Activated CD4-positive, CD25-positive, alpha-beta regulatory T cell treated with anti-CD3 and anti-CD28 coated beads, Interleukin-2, amount 50 U/mL, for 16 hours (primary cell): ENCODE results near the gene DNAH14.
"Not testable (repeated sequence)": the region's sequence is repeated elsewhere in the genome, so short reads cannot be mapped to it uniquely, and the experiment has no call there.

Source experiments
- DNase-seq: peaks from one replicate; pipeline ENCODE4 v3.0.0-alpha.2; 2020; ENCODE audit warnings: low read depth, low spot score

DNAH14 gene

DNA sequence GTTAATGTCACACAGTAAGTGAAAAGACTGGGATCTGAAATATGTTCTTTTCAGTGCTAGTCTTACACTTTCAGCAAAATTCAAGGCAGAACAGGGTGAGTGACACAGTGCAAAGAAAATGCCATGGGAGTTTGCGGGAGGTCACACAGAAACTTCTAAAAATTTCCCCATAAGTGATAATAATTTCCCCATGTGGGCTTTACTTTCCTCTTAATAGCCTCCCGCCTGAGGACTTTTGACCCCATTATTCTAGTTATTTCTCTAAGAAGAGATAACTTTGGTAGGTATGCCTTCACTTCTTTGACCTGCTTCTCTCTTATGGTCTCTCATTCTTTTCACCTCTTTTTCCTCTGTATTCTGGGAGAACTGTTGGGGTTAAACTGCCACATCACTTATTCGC is 8.1 kb upstream of the DNAH14 start:
- no peak for DNase-seq

DNA sequence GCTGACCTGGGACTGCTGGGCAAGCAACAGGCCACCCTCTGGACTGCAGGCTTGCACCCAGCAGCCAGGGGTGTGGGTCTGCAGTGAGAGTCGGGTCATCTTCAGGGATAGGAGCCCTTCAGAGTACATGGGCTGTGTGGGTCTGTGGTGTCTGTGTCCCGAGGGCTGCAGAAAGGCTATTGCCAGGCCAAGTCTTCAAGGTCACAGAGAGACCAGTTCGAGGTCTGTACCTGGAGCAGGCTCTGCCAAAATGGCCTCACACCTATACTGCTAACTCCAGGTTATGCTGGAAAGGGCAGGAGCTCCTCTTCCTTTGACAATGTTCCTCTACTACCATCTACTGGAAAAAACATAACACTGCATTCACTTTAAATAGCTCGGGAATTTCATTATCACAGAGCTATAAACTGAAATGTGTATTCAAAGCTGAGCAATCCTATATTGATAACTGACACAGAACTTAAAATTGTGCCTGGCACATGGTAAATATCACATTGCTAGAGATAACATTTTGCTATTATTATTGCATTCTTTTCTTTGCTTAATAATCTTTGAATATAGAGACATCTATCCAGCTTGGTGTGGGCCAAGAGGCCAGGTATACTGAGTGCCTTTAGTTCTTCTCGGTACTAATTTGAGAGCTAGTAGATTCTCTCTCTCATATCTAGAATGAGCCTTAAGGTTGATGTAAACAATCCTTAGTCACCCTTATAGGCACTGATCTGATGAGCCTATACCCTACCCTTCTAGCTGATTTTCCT is 6.9 kb upstream of the DNAH14 start:
- no peak for DNase-seq

DNA sequence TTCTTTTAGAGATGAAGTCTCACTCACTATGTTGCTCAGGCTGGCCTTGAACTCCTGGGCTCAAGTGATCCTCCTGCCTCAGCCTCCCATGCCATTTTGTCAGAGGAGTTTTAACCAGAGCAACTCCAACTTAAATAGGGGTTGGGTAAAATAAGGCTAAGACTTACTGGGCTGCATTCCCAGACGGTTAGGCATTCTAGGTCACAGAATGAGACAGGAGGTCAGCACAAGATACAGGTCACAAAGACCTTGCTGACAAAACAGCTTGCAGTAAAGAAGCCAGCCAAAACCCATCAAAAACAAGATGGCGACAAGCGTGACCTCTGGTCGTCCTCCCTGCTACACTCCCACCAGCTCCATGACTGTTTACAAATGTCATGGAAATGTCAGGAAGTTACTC is 5.7 kb upstream of the DNAH14 start:
- DNase-seq = no peak

DNA sequence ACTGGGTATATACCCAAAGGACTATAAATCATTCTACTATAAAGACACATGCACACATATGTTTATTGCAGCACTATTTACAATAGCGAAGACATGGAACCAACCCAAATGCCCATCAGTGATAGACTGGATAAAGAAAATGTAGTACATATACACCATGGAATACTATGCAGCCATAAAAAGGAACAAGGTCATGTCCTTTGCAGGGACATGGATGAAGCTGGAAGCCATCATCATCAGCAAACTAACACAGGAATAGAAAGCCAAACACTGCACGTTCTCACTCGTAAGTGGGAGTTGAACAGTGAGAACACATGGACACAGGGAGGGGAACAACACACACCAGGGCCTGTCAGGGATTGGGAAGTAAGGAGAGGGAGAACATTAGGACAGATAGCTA is 1.8 kb upstream of the DNAH14 start:
- DNase-seq = not testable (repeated sequence)

DNA sequence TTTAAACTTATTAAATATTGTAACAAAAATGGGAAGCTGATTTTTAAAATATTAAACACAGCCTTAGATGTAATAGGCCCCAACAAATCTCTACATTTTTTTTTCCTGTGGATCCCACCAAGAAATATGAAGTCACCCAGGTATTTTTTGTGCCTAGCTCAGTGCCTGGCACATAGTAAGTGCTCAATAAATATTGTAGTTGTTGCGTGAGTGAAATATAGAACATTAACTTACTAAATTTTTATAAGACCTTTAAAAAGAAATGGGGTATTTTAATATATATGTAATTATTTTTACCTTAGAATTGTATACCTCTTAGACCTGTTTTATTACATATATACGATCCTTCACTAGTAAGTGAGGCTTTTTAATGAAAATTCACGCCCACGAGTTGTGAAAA is 569 bp upstream of the DNAH14 start:
- no peak for DNase-seq

DNA sequence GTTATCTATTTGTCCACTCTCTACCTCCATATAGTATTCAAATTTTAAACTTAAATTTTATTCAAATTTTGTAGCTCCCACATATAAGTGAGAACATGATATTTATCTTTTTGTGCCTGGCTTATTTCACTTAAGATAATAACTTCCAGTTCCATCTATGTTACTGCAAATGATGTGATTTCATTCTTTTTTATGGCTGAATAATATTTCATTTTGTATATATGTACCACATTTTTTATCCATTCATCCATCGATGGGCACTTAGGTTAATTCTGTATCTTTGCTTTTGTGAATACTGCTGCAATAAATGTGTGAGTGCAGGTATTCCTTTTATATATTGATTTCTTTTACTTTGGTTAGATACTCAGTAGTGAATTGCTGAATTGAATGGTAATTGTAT is 2.1 kb downstream of the DNAH14 start:
- no peak for DNase-seq

DNA sequence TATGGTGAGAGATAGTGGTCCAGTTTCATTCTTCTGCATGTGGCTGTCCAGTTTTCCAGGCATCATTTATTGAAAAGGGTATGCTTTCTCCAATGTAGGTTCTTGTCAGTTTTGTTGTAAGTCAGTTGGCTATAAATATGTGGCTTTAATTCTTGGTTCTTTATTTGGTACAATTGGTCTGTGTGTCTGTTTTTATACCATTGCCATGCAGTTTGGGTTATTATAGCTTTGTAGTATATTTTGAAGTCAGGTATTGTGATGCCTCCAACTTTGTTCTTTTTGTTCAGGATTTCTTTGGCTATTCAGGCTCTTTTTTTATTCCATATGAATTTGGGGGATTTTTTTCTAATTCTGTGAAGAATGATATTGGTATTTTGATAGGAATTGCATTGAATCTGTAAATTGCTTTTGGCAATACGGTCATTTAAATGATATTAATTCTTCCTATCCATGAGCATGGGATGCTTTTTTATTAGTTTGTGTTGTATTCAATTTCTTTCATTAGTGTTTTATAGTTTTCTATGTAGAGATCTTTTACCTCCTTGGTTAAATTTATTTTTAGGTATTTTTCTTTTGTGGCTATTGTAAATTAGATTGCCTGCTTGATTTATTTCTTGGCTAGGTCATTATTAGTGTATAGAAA is 3.3 kb downstream of the DNAH14 start:
- DNase-seq = no peak

DNA sequence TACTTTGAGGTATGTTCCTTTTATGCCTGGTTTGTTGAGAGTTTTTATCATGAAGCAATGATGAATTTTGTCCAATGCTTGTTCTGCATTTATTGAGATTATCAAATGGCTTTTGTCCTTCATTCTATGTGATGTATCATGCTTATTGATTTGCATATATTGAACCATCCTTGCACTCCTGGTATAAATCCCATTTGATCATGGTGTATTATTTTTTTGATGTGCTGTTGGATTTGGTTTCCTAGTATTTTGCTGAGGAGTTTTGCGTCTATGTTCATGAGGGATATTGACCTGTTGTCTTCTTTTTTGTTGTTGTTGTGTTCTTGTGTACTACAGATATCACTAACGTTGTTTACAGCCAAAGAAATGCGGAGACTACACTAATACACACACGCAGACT is 4.1 kb downstream of the DNAH14 start:
- no peak for DNase-seq

DNA sequence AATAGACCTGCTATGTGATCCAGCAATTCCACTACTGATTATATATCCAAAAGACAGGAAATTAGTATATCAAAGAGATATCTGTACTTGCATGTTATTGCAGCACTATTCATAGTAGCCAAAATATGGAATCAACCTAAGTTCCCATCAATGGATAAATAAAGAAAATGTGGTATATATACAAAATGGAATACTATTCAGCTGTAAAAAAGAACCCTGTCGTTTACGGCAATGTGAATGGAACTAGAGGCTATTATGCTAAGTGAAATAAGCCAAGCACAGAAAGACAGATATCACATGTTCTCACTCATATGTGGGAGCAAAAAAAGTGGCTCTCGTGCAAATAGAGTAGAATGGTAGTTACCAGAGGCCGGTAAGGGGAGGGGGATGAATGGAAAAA is 9.2 kb downstream of the DNAH14 start:
- DNase-seq = no peak

DNA sequence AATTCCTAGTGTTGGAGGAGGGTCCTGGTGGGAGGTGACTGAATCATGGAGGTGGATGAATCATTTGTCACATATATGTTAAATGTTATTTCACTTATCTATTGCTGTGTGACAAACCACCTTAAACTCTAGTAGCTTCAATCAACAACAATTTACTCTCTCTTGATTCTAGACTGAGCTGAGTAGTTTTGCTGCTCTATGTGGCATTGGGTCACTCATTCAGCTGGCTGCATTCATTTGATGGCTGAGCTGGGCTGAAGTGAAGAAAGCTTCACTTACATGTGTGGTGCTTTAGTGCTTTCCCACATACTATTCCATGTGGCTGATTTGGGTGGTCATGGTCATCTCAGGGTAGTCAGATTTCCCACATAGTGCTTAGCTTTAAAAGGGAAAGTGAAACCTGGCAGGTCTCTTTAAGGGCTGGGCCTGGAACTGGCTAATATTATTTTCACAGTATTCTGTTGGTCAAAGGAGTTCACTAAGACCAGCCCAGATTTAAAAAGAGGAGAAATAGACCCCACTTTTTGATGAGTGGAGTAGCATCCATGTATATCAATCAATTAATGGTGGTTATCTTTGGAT is 10.5 kb downstream of the DNAH14 start:
- no peak for DNase-seq

DNA sequence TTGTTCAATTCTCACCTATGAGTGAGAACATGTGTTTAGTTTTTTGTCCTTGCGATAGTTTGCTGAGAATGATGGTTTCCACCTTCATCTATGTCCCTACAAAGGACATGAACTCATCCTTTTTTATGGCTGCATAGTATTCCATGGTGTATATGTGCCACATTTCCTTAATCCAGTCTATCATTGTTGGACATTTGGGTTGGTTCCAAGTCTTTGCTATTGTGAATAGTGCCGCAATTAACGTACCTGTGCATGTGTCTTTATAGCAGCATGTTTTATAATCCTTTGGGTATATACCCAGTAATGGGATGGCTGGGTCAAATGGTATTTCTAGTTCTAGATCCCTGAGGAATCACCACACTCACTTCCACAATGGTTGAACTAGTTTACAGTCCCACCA is 11.3 kb downstream of the DNAH14 start:
- not testable (repeated sequence) for DNase-seq

DNA sequence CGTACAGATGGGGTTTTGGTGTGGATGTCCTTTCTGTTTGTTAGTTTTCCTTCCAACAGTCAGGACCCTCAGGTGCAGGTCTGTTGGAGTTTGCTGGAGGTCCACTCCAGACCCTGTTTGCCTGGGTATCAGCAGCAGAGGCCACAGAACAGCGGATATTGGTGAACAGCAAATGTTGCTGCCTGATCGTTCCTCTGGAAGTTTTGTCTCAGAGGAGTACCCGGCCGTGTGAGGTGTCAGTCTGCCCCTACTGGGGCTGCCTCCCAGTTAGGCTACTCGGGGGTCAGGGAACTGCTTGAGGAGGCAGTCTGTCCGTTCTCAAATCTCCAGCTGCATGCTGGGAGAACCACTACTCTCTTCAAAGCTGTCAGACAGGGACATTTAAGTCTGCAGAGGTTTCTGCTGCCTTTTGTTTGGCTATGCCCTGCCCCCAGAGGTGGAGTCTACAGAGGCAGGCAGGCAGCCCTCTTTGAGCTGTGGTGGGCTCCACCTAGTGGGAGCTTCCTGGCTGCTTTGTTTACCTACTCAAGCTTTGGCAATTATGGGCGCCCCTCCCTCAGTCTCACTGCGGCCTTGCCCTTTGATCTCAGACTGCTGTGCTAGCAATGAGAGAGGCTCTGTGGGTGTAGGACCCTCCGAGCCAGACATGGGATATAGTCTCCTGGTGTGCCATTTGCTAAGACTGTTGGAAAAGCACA is 16.3 kb downstream of the DNAH14 start:
- not testable (repeated sequence) for DNase-seq

DNA sequence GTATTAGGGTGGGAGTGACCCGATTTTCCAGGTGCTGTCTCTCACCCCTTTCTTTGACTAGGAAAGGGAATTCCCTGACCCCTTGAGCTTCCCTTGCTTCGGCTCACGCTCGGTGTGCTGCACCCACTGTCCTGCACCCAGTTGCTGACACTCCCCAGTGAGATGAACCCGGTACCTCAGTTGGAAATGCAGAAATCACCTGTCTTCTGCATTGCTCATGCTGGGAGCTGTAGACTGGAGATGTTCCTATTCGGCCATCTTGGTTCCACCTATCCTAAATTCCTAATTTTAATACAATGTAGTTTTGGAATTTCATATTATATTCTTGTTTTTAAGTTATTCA is 16.8 kb downstream of the DNAH14 start:
- DNase-seq = not testable (repeated sequence)

DNA sequence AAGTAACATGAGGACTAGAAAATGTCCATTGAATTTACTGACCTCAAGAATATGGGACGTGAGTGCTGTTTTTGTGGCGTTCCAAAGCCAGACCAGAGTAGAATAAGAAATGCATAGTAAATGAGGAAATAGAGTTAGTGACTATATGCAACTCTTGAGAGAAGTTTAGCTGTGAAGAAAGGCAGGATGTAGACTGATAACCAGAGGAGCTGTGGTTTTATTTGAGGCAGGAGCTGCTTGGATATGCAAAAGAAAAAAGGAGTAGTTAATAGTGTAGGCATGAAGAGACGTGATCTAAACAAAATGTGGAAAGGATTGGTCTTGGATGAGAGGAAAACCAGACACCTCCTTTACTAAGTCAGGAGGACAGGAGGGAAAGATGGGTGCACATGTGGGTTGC is 28.2 kb downstream of the DNAH14 start:
- DNase-seq = no peak

DNA sequence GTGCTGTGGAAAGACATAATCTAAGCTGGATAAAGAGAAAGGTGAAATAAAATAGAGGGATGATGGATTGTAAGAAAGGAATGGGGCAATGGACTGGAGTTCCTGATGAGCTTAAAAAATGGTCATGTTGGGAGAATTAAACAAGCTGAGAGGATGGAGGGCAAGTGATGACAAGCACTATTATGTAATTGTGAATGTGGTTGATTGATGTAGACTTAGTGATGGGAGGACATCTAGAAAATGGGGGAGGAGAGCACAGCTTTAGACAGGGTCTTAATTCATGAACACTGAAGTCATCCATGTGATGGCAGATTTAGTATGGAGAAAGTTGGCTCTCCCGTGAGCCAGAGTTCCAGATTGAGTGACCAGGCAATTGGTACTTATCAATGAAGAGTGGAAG is 29.0 kb downstream of the DNAH14 start:
- no peak for DNase-seq

DNA sequence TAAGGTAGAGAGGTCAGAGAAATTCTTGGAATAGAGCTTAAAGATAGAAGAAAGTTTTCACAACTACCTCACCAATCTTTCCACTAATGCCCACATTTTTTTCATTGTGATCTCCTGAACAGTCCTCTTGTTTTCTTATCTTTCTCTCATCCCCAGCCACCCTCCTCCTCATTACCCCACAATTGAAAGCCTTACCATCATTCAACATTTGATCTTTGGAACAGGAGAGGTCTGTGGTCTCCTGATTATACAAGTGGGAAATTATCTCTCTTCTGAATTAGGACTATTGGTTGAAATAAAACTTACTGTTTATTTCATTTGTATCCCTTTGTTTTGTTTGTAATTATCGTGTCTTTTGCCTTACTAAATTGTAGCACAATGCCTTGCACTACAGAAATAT is 29.6 kb downstream of the DNAH14 start:
- no peak for DNase-seq

DNA sequence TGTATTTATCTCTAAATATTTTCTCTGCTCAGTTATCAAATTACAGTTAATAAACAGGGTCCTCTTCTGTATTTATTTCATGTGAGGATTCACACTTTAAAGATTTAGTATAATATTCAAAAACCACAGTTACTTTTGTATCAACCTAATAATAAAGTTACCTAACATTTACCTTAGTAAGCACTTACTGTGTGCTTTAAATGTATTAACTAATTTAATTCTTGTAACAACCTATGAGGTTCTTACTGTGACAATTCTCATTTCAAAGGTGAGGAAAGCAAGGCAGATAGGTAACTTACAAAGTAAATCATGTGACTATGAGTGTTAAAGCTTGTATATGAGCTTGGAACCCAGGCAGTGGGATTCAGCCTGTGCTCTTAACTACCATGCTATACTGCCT is 30.2 kb downstream of the DNAH14 start:
- DNase-seq = no peak

DNA sequence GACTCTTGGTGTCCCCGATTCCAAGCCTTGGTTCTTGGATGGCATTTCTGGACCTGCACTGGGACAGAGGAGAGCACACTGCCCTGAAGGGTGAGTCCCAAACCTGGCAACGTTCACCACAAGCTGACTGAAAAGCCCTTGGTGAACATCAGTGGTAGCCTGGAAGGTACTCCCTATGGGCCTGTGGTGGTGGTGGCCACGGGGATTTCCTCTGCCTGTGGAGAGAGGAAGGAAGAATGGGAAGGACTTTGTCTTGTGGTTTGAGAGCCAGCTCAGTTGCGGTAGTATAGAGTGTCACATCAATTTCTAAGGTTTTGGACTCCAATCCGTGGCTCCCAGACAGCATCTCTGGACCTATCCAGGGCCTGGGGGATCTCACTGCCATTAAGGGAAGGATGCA is 50.7 kb downstream of the DNAH14 start:
- DNase-seq = no peak

DNA sequence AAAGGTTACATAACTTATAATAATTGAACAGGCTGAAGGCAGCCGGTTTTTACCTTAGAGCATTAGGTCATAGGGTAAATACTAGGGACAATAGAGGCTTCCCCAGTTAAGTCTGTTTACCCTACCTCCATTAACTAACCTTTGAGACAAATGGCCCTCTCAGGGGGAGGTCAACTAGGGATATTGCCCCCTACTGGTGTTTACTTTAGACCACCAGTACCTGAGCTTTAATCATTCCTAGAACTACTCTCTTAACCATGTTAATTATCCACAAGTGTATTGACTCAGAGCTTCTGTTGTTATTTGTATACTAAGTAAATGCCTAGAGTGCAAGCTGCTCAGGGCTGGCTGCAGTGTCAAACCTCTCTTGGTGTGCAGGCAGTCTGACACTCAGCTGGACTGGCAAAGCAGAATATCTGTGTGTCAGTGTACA is 52.5 kb downstream of the DNAH14 start:
- DNase-seq = not testable (repeated sequence)

DNA sequence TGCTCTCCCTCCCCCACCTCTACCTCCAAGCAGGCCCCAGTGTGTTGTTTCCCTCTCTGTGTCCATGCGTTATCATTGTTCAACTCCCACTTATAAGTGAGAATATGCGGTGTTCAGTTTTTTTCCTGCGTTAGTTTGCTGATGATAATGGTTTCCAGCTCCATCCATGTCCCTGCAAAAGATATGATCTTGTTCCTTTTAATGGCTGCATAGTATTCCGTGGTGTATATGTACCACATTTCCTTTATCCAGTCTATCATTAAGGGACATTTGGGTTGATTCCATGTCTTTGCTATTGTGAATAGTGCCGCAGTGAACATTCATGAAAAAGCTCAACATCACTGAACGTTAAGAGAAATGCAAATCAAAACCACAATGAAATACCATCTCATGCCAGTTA is 58.6 kb downstream of the DNAH14 start:
- DNase-seq = no peak

DNA sequence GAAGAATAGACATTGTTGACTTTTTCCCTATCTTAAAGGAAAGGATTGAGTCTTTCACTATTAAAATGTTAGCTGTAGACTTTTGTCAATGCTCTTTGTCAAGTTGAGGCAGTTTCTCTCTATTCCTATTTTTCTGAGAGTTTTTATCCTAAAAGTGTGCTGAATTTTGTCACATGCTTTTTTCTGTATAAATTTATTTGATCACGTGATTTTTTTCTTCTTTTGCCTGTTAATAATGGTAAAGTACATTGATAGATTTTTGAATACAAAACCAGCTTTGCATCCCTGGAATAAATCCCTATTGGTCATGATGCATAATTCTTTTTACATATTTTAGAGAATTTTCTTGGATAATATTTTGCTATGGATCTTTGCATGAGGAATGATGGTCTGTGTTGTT is 60.1 kb downstream of the DNAH14 start:
- no peak for DNase-seq

DNA sequence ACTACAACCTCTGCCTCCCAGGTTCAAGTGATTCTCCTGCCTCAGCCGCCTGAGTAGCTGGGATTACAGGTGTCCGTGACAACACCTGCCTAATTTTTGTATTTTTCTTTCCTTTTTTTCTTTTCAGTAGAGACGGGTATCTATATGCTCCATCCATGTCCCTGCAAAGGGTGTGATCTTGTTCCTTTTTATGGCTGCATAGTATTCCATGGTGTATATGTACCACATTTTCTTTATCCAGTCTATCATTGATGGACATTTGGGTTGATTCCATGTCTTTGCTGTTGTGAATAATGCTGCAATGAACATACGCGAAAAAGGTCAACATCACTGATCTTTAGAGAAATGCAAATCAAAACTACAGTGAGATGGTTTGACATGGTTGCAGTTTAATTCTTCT is 62.1 kb downstream of the DNAH14 start:
- DNase-seq = not testable (repeated sequence)

DNA sequence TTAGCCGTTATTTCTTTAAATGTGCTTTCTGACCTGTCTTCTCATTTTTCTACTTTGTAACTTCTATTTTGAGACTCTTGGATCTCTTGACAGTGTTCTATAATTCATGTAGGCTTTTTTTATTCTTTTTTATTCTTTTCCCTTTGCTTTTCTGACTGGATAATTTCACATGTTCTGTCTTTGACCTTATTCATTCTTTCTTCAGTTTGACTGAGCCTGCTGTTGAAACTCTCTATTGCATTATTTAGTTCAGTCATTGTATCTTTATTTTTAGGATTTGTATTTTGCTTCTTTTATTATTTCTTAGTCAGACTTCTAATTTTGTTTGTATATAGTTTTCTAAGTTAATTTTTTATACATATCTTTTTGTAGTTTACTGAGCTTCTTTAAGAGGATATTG is 66.1 kb downstream of the DNAH14 start:
- DNase-seq = no peak
